CD4-positive, alpha-beta T cell treated with Interleukin-4 for 4 hours (primary cell): ENCODE data around the gene ZNF586.
"Not testable (repeated sequence)": the region's sequence is repeated elsewhere in the genome, so short reads cannot be mapped to it uniquely, and the experiment has no call there.

Source experiments
- DNase-seq: peaks from one replicate; pipeline ENCODE4 v3.0.0-alpha.2; 2020

ZNF586 gene

GRCh38 chr19:57769345-57770131, at the start of gene ZNF586:
Gene ZNF586, plus strand, starts transcription at chr19:57769676. Its CDS starts 167 bp downstream, at chr19:57769843.
- DNase-seq: peak; percentile 89

DNA sequence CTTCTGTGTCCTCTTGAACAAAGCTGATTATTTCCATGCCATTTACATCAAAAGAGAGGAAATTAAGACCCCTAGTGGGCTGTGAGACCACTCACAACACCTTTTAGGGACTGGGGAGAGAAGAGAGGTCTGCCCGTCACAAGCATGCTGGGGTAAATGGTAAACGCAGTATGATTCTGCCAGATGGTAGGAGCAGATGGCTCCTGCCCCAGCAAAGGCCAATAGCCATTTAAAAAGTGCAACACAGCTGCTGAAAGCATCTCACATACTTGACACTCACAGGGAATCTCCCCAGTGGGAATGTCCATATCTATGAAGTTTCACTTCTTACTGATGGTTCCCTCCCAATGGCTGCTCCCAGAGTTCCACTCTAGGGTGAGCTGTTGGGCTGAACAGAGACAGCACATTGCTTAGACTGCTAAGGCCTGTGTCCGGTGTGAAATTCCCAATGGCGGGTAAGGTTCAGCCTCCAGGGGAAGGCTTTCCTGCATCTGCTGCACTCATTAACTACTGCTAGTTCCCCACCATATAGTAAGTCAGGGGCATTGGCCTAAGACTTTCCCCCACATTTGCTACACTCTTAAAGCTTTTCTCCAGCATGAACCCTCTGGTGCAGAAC, 49.5 kb upstream of the ZNF586 start:
- DNase-seq: no peak

GRCh38 chr19:57720878-57721277, 48.6 kb upstream of the ZNF586 start:
- DNase-seq: no peak

DNA sequence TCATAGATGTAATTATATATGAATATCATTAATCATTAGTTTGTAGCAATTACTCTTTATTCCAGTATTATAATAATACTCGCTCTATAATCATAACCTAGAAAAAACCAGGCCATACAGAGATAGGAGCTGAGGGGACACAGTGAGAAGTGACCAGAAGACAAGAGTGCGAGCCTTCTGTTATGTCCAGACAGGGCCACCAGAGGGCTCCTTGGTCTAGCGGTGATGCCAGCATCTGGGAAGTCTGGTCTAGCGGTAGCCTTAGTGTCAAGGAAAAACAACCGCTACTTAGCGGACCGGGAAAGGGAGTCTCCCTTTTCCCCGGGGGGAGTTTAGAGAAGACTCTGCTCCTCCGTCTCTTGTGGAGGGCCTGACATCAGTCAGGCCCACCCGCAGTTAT, 31.2 kb upstream of the ZNF586 start:
- DNase-seq: peak; percentile 30

DNA sequence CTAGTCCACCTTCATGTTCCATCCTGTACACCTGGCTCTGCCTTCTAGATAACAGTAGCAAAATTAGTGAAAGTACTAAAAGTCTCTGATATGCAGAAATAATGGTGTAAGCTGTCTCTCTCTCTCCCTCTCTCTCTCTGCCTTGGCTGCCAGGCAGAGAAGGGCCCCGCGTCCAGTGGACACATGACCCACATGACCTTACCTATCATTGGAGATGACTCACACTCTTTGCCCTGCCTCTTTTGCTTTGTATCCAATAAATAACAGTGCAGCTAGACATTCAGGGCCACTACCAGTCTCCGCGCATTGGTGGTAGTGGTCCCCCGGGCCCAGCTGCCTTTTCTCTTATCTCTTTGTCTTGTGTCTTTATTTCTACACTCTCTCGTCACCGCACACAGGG, 30.7 kb upstream of the ZNF586 start:
- DNase-seq: not testable (repeated sequence)

- DNase-seq: peak; percentile 91
These were observed 22.6 kb upstream of the ZNF586 start, which contains the start of gene ZNF776 for GRCh38 chr19:57746580-57747471. Gene ZNF776, plus strand, starts transcription at chr19:57746815. Its CDS starts 244 bp downstream, at chr19:57747059.

- no peak for DNase-seq
These were observed 22.0 kb upstream of the ZNF586 start for GRCh38 chr19:57747472-57747807.

GRCh38 chr19:57748029-57748428, 21.4 kb upstream of the ZNF586 start:
- no peak for DNase-seq

GRCh38 chr19:57754091-57754673, 15.3 kb upstream of the ZNF586 start:
- DNase-seq: no peak

- no peak for DNase-seq
These were observed 14.4 kb upstream of the ZNF586 start for GRCh38 chr19:57755031-57755430.

DNA sequence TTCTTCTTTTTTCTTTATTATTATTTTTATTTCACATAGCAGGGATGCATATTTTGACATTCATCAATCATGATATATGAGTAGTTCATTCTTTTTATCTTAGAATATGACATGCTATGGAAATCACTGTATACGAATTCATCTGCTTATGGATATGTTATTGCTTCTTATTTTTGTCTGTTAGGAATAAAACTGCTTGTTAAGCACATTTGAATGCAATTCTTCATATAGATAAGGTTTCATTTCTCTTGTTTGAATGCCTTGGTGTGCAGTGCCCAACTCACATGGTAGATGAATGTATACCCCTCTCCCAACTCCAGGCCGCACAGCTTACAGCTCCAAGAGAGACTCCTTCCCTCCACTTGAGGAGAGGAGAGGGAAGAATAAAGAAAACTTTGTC, 11.5 kb upstream of the ZNF586 start:
- DNase-seq: no peak

DNA sequence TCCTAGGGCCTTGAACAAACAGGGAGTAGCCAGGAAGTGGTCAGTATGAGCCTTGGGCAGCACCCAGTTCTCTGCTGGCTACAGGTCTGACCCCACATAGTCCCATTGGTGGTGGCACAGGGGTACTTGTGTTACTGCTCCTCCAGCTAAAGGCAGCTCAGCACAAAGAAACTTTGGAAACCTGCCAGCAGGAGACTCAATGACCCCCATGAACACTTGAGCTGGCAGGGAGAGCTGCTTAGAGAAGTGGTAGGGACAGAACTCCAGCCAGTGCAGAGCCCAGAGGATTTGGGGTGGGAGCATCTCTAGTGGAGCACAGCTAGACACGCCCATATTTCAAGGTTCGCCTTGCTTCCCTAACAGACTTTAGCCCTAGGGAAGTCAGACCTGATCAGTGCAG, 10.4 kb upstream of the ZNF586 start:
- DNase-seq: no peak

DNA sequence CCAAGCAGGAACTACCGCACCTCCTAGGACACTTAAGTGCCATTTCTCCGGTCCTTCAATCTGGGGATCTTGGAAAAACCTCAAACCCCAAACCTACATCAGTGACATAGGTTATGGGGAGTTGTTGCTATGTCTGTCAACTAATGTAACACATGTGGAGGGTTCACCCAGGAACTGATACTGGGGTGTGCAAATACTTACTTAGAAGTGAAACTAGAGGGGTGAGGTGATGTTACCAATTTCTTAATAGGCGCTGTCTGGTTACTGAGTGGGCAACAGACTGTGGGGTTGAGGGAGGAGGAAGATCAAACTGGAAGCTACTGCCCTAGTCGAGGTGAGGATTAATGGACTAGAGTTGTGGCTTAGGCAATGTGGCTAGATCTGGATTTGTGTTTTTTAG, 1.9 kb downstream of the ZNF586 start:
- no peak for DNase-seq

DNA sequence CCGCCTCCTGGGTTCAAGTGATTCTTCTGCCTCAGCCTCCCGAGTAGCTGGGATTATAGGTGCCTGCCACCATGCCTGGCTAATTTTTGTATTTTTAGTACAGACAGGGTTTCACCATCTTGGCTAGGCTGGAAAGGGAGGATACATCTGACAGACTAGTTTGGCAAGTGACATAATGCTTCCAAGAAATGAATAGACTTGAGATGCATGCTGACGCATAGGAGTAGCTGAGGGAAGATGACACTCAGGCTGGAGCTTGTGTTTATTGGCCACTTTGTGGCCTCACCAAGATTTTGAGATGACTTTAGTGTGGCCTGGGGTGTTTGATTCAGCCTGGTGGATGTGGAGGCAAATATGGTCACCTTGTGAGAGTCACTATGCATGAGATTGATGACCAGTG, 4.0 kb downstream of the ZNF586 start:
- no peak for DNase-seq

DNA sequence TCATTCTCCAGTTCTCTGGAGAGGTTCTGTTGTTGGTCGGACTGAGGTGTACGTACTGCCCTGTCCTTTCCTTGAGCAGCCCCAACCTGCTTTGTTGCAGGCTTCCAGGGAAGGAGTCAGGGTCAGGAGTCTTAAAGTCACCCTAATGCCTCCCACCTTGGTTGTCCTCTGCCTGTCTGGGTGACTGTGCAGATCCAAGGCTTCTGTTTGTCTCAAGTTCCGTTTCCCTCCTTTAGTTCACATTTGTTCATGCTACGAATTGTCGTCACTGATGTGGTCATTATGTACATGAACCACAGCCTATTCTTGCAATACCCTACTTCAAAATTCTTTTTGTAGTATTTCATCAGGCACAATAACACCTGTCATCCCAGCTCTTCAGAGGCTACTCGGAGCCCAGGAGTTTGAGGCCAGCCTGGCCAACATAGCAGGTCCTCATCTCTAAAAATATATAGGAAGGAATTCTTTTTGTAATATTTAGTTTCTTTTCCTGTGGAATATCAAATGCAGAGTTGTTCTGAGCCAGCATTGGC, 7.4 kb downstream of the ZNF586 start:
- DNase-seq: no peak

DNA sequence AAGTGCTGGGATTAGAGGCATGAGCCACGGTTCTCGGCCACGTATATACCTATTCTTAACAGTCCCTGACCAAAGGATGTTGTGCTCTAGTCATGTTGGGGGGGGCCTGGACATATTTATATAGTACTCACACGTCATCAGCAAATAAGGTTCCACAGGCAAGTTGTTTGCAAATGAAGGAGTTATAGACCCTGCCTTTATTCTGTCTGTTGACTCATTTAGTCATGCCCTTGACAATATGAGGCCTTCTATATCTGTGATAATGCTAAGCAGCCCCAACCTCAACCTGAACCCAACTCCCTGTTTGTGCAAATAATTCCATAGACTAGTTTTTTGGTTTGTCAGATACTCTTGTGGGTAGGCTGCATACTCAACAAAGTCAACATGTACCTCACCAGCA, 8.9 kb downstream of the ZNF586 start:
- DNase-seq: no peak

- no peak for DNase-seq
These were observed 9.9 kb downstream of the ZNF586 start for GRCh38 chr19:57779220-57779845.

- DNase-seq: no peak
These were observed 16.8 kb downstream of the ZNF586 start for GRCh38 chr19:57786286-57786685.

- DNase-seq: no peak
These were observed 17.4 kb downstream of the ZNF586 start for GRCh38 chr19:57786906-57787305.

DNA sequence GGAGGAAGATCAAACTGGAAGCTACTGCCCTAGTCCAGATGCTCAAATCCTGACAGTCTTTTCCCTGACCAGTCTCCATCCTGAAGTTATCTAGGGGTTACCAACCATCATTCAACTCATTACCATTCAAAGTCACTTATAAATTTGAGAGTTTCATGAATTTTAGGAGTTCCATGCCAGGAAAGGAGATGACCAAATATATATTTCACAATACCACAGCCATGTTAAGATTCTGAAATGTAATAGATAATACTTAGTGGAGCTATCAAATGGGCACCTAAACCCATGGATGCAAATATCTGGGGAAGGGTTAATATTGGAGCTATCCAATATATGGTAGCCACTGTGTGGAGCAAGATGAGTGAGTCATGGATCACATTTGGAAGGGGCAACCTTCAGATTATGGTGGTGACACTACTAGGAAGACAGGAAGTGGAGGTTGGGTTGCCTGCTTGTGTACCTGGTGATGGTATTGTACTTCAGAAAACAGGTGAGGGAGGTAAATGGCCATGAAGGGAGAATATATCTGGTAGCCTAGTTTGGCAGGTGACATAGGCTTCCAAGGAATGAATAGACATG, 18.7 kb downstream of the ZNF586 start:
- DNase-seq: no peak

GRCh38 chr19:57789288-57789687, 19.8 kb downstream of the ZNF586 start:
- no peak for DNase-seq

GRCh38 chr19:57796580-57796979, 27.1 kb downstream of the ZNF586 start:
- DNase-seq: not testable (repeated sequence)
